Measurements from ENCODE around the gene NCOA7. TPM values are rescaled to one million over a fixed set of nuclear protein-coding genes. Genes with fewer than 3 reads are reported as not detected.
A peak's percentile ranks its signal among the peaks of the same experiment; 100 is the strongest.

The NCOA7 gene
- total and polyA plus RNA-seq, 7 experiments from 2014 or later, result 12.8 to 55.6 (median 31.9) TPM

GRCh38 chr6:125821825-125822281, 31.1 kb downstream of the NCOA7 start:
- H3K27ac ChIP-seq (ENCODE audit: low read depth, low read length), result no peak overlapping the region
- H3K4me1 ChIP-seq (ENCODE audit: control insufficient read depth in 2 of 2, insufficient read depth in 2 of 2, low read length in 2 of 2), result peaks cover 0 to 8% of the 10 kb centered on the region in 2 donors
- H3K27me3 Mint-ChIP-seq, result no peaks in the 10 kb centered on the region
- H3K9me3 ChIP-seq (ENCODE audit: control insufficient read depth in 2 of 3, low read length in 3 of 3), result no peaks in the 10 kb centered on the region
- H3K27ac Mint-ChIP-seq, result no peak overlapping the region
- intact Hi-C loops (cut with micrococcal nuclease), result no loop called here
- H3K4me3 ChIP-seq (ENCODE audit: low read length), result no peak overlapping the region
- CTCF ChIA-PET, result no interaction called here
- H3K36me3 ChIP-seq (ENCODE audit: control insufficient read depth in 2 of 3, insufficient read depth in 3 of 3, low read length in 3 of 3), result peaks cover 0 to 13% (median under 1%) of the 10 kb centered on the region in 3 experiments
- ATAC-seq (no peak), DNase-seq (no peak)
- no peaks in the 10 kb centered on the region for H3K27me3 ChIP-seq (ENCODE audit: control insufficient read depth in 2 of 2, insufficient read depth in 2 of 2, low read length in 2 of 2)
- peaks cover 13 to 40% (median 21%) of the 10 kb centered on the region in 7 donors for H3K4me1 Mint-ChIP-seq
- POLR2A ChIA-PET, result interaction anchor here (0.6 to 2.0 kb wide), 2 partner anchors 31 to 164 kb away, joined by 4 to 10 read pairs; partner anchors contain the start of gene NCOA7
- H3K36me3 Mint-ChIP-seq, result peaks cover 9 to 47% (median 29%) of the 10 kb centered on the region in 5 donors
- peaks cover 0 to 5% (median 0%) of the 10 kb centered on the region in 11 donors for H3K9me3 Mint-ChIP-seq
- no peak overlapping the region for H3K4me3 Mint-ChIP-seq

DNA sequence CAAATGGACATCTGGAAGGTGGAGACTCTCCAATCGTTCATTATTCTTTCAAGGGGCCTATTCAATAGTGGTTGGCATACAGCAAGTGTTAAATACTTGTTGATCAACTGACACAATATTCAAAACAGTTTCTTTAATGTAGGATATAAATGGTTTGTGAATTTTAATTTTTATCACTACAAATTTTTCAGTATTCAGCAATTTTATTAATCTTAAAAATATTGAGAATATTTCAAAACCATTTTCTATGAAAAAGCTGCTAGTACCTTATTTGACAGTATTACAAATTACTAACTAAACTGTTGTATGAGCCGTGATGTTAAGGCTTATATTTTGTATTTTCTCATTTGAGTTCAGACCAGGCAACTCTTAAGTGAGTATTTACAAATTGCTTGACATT, 32.4 kb downstream of the NCOA7 start:
- Mint-ChIP-seq H3K27me3 (no peaks in the 10 kb centered on the region), H3K9me3 (peaks cover 0 to 5% (median 0%) of the 10 kb centered on the region in 11 donors), H3K4me1 (peaks cover 19 to 43% (median 30%) of the 10 kb centered on the region in 7 donors), H3K36me3 (peaks cover 8 to 40% (median 28%) of the 10 kb centered on the region in 5 donors), H3K4me3 (no peak overlapping the region), H3K27ac (no peak overlapping the region)
- peaks cover 0 to 13% (median 0%) of the 10 kb centered on the region in 3 experiments for H3K36me3 ChIP-seq (ENCODE audit: control insufficient read depth in 2 of 3, insufficient read depth in 3 of 3, low read length in 3 of 3)
- H3K27ac ChIP-seq (ENCODE audit: low read depth, low read length), result no peak overlapping the region
- H3K9me3 ChIP-seq (ENCODE audit: control insufficient read depth in 2 of 3, low read length in 3 of 3), result no peaks in the 10 kb centered on the region
- H3K4me3 ChIP-seq (ENCODE audit: low read length), result no peak overlapping the region
- DNase-seq (no peak), ATAC-seq (no peak)
- ChIA-PET POLR2A (interaction anchor here (1.1 to 9.7 kb wide), 2 partner anchors 11 to 32 kb away, joined by 4 to 81 read pairs; partner anchors contain the start of gene NCOA7), CTCF (no interaction called here)
- H3K27me3 ChIP-seq (ENCODE audit: control insufficient read depth in 2 of 2, insufficient read depth in 2 of 2, low read length in 2 of 2), result no peaks in the 10 kb centered on the region
- peaks cover 0 to 9% of the 10 kb centered on the region in 2 donors for H3K4me1 ChIP-seq (ENCODE audit: control insufficient read depth in 2 of 2, insufficient read depth in 2 of 2, low read length in 2 of 2)
- intact Hi-C loops (cut with micrococcal nuclease), result no loop called here

DNA sequence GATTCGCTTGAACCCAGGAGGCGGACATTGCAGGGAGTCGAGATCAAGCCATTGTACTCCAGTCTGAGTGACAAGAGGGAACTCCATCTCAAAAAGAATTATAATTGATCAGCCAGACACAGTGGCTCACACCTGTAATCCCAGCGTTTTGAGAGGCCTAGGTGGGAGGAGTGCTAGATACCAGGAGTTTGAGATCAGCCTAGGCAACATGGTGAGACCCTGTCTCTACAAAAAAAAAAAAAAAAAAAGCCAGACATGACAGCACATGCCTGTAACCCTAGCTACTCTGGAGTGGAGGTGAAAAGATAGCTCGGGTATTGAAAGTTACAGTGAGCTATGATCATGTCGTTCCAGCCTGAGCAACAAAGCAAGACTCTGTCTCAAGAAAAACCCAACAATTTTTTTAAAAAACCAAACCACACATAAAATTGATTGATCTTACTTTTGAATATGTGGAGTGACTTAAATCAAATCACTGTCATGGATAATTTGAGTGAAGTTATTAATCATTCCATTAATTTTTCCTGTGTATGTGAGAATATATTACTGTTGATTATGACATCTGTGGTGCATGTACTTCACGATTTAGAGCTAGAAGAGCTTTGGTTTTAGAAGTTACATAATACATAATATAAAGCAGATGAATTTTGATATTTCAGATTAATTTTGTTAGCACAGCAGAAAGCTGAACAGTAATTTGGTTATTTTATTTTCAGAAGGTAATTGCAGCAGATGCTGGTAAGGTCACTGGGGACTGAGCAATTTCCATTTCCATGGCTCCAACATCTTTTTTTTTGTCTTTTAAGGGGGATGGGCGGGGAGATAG, 34.4 kb downstream of the NCOA7 start:
- ATAC-seq (no peak), DNase-seq (peak in 1 of 9 donors; percentile 11)
- H3K27me3 Mint-ChIP-seq, result no peaks in the 10 kb centered on the region
- POLR2A ChIA-PET, result interaction anchor here (1.1 to 9.7 kb wide), 2 partner anchors 18 to 34 kb away, joined by 6 to 81 read pairs; partner anchors contain the start of gene NCOA7
- H3K4me3 ChIP-seq (ENCODE audit: low read length), result no peak overlapping the region
- CTCF ChIA-PET, result interaction anchor here (0.6 to 0.9 kb wide), 2 partner anchors 68 to 131 kb away, joined by 3 to 4 read pairs; partner anchors contain the start of gene HINT3
- H3K4me3 Mint-ChIP-seq, result peak overlapping the region in 1 of 10 donors; percentile 23
- H3K9me3 ChIP-seq (ENCODE audit: control insufficient read depth in 2 of 3, low read length in 3 of 3), result no peaks in the 10 kb centered on the region
- no peak overlapping the region for H3K27ac ChIP-seq (ENCODE audit: low read depth, low read length)
- H3K9me3 Mint-ChIP-seq, result peaks cover 0 to 5% (median 0%) of the 10 kb centered on the region in 11 donors
- peaks cover 7 to 27% (median 22%) of the 10 kb centered on the region in 5 donors for H3K36me3 Mint-ChIP-seq
- peaks cover 0 to 7% (median 0%) of the 10 kb centered on the region in 3 experiments for H3K36me3 ChIP-seq (ENCODE audit: control insufficient read depth in 2 of 3, insufficient read depth in 3 of 3, low read length in 3 of 3)
- no peaks in the 10 kb centered on the region for H3K27me3 ChIP-seq (ENCODE audit: control insufficient read depth in 2 of 2, insufficient read depth in 2 of 2, low read length in 2 of 2)
- peaks cover 7 to 24% of the 10 kb centered on the region in 2 donors for H3K4me1 ChIP-seq (ENCODE audit: control insufficient read depth in 2 of 2, insufficient read depth in 2 of 2, low read length in 2 of 2)
- intact Hi-C loops (cut with micrococcal nuclease), result loop anchor here in 1 of 2 donors (5.0 kb wide), 1 partner anchor 42 kb away; no protein-coding TSS in a partner anchor
- peaks cover 26 to 44% (median 39%) of the 10 kb centered on the region in 7 donors for H3K4me1 Mint-ChIP-seq
- H3K27ac Mint-ChIP-seq, result peak overlapping the region in 2 of 9 donors; percentile 10 to 66

- peaks cover 0 to 23% (median 14%) of the 10 kb centered on the region in 5 donors for H3K36me3 Mint-ChIP-seq
- no peak overlapping the region for H3K4me3 ChIP-seq (ENCODE audit: low read length)
- peak overlapping the region in 6 of 9 donors; percentile 41 to 86 (median 66) for H3K27ac Mint-ChIP-seq
- H3K27me3 Mint-ChIP-seq, result no peaks in the 10 kb centered on the region
- no peaks in the 10 kb centered on the region for H3K36me3 ChIP-seq (ENCODE audit: control insufficient read depth in 2 of 3, insufficient read depth in 3 of 3, low read length in 3 of 3)
- H3K4me3 Mint-ChIP-seq, result peak overlapping the region in 5 of 10 donors; percentile 2 to 29 (median 21)
- DNase-seq, result no peak
- no peak overlapping the region for H3K27ac ChIP-seq (ENCODE audit: low read depth, low read length)
- peaks cover 7 to 28% of the 10 kb centered on the region in 2 donors for H3K4me1 ChIP-seq (ENCODE audit: control insufficient read depth in 2 of 2, insufficient read depth in 2 of 2, low read length in 2 of 2)
- intact Hi-C loops (cut with micrococcal nuclease), result loop anchor here in 1 of 2 donors (5.0 kb wide), 1 partner anchor 40 kb away; no protein-coding TSS in a partner anchor
- no peaks in the 10 kb centered on the region for H3K27me3 ChIP-seq (ENCODE audit: control insufficient read depth in 2 of 2, insufficient read depth in 2 of 2, low read length in 2 of 2)
- ChIA-PET CTCF (no interaction called here), POLR2A (interaction anchor here (9.7 kb wide), 1 partner anchor 35 kb away, joined by 81 read pairs; the partner anchor contains the start of gene NCOA7)
- peaks cover 0 to 5% (median 0%) of the 10 kb centered on the region in 11 donors for H3K9me3 Mint-ChIP-seq
- peaks cover 37 to 53% (median 48%) of the 10 kb centered on the region in 7 donors for H3K4me1 Mint-ChIP-seq
- ATAC-seq, result no peak
- H3K9me3 ChIP-seq (ENCODE audit: control insufficient read depth in 2 of 3, low read length in 3 of 3), result no peaks in the 10 kb centered on the region
These were observed 36.1 kb downstream of the NCOA7 start for GRCh38 chr6:125826695-125827463.

GRCh38 chr6:125827788-125828320, 37.1 kb downstream of the NCOA7 start:
- intact Hi-C loops (cut with micrococcal nuclease), result loop anchor here in 1 of 2 donors (2.0 to 5.0 kb wide), 2 partner anchors 13 to 39 kb away; no protein-coding TSS in a partner anchor
- H3K27me3 ChIP-seq (ENCODE audit: control insufficient read depth in 2 of 2, insufficient read depth in 2 of 2, low read length in 2 of 2), result no peaks in the 10 kb centered on the region
- Mint-ChIP-seq H3K9me3 (peaks cover 0 to 5% (median 0%) of the 10 kb centered on the region in 11 donors), H3K27ac (peak overlapping the region in 8 of 9 donors; percentile 21 to 86 (median 56)), H3K27me3 (no peaks in the 10 kb centered on the region), H3K36me3 (peaks cover 0 to 21% (median 14%) of the 10 kb centered on the region in 5 donors), H3K4me3 (peak overlapping the region in 4 of 10 donors; percentile 2 to 28 (median 18)), H3K4me1 (peaks cover 41 to 62% (median 50%) of the 10 kb centered on the region in 7 donors)
- POLR2A ChIA-PET, result interaction anchor here (0.6 to 9.7 kb wide), 3 partner anchors 9 to 47 kb away, joined by 3 to 81 read pairs (median 21); partner anchors contain the start of gene NCOA7
- CTCF ChIA-PET, result interaction anchor here (1.3 kb wide), 1 partner anchor 36 kb away, joined by 3 read pairs; no protein-coding TSS in a partner anchor
- no peaks in the 10 kb centered on the region for H3K9me3 ChIP-seq (ENCODE audit: control insufficient read depth in 2 of 3, low read length in 3 of 3)
- ATAC-seq, result no peak
- no peak overlapping the region for H3K27ac ChIP-seq (ENCODE audit: low read depth, low read length)
- no peaks in the 10 kb centered on the region for H3K36me3 ChIP-seq (ENCODE audit: control insufficient read depth in 2 of 3, insufficient read depth in 3 of 3, low read length in 3 of 3)
- H3K4me3 ChIP-seq (ENCODE audit: low read length), result no peak overlapping the region
- H3K4me1 ChIP-seq (ENCODE audit: control insufficient read depth in 2 of 2, insufficient read depth in 2 of 2, low read length in 2 of 2), result peaks cover 14 to 33% of the 10 kb centered on the region in 2 donors
- no peak for DNase-seq
